ENCODE results near the gene DPYD. TPM values are rescaled to one million over a fixed set of nuclear protein-coding genes. Genes with fewer than 3 reads are reported as not detected.

Gene DPYD
- total RNA-seq, 1 experiment from 2014 or later, result 12.8 TPM

GRCh38 chr1:97608272-97608671 is 312.6 kb downstream of the DPYD start:
- Histone ChIP-seq H3K27ac (ENCODE audit: low read length) (no peak overlapping the region), H4K20me1 (ENCODE audit: low read length) (no peaks in the 10 kb centered on the region), H3K4me3 (ENCODE audit: low read length) (no peak overlapping the region), H3F3A (ENCODE audit: low read length, unreplicated experiment) (no peaks in the 10 kb centered on the region), H3K36me3 (ENCODE audit: low read depth, low read length) (no peaks in the 10 kb centered on the region), H3K4me2 (ENCODE audit: low read length) (no peak overlapping the region), H3K4me1 (ENCODE audit: insufficient read depth, low read length) (no peaks in the 10 kb centered on the region), H3K27me3 (ENCODE audit: low read length) (no peaks in the 10 kb centered on the region), H3K79me2 (ENCODE audit: low read length) (no peaks in the 10 kb centered on the region), H3K9me2 (replicated peaks; ENCODE audit: low read length) (no peaks in the 10 kb centered on the region), H3K9ac (ENCODE audit: low read length) (no peak overlapping the region), H2AFZ (ENCODE audit: low read length) (no peak overlapping the region), H3K9me3 (ENCODE audit: low read length) (no peaks in the 10 kb centered on the region)
- no peak for ATAC-seq
- BruUV-seq (replicated peaks), result no TSS peak
- POLR2A ChIA-PET (ENCODE audit: unreplicated experiment), result no interaction called here
- CTCF ChIA-PET, result no interaction called here
- TF ChIP-seq CTCF (conservative IDR thresholded peaks at IDR 0.05; ENCODE audit: low read depth, low read length) (no peak), EZH2phosphoT487 (IDR thresholded peaks at IDR 0.05; ENCODE audit: borderline replicate concordance, low read length) (no peak), EZH2 (IDR thresholded peaks at IDR 0.05; ENCODE audit: low read length, unreplicated experiment) (no peak)
- no peak for DNase-seq
- intact Hi-C loops (cut with micrococcal nuclease), result no loop called here

GRCh38 chr1:97603776-97604175 is 317.1 kb downstream of the DPYD start:
- DNase-seq, result no peak
- Histone ChIP-seq H3K4me2 (ENCODE audit: low read length) (no peak overlapping the region), H3K9me3 (ENCODE audit: low read length) (no peaks in the 10 kb centered on the region), H3K4me1 (ENCODE audit: insufficient read depth, low read length) (no peaks in the 10 kb centered on the region), H3F3A (ENCODE audit: low read length, unreplicated experiment) (no peaks in the 10 kb centered on the region), H3K9ac (ENCODE audit: low read length) (no peak overlapping the region), H3K79me2 (ENCODE audit: low read length) (no peaks in the 10 kb centered on the region), H3K4me3 (ENCODE audit: low read length) (no peak overlapping the region), H3K9me2 (replicated peaks; ENCODE audit: low read length) (no peaks in the 10 kb centered on the region), H3K27ac (ENCODE audit: low read length) (no peak overlapping the region), H4K20me1 (ENCODE audit: low read length) (no peaks in the 10 kb centered on the region), H3K27me3 (ENCODE audit: low read length) (no peaks in the 10 kb centered on the region), H3K36me3 (ENCODE audit: low read depth, low read length) (no peaks in the 10 kb centered on the region), H2AFZ (ENCODE audit: low read length) (no peak overlapping the region)
- BruUV-seq (replicated peaks), result no TSS peak
- ChIA-PET CTCF (no interaction called here), POLR2A (ENCODE audit: unreplicated experiment) (no interaction called here)
- intact Hi-C loops (cut with micrococcal nuclease), result no loop called here
- ATAC-seq, result no peak
- TF ChIP-seq CTCF (conservative IDR thresholded peaks at IDR 0.05; ENCODE audit: low read depth, low read length) (no peak), EZH2phosphoT487 (IDR thresholded peaks at IDR 0.05; ENCODE audit: borderline replicate concordance, low read length) (no peak), EZH2 (IDR thresholded peaks at IDR 0.05; ENCODE audit: low read length, unreplicated experiment) (no peak)

- H3K27me3 ChIP-seq (ENCODE audit: low read length), result no peaks in the 10 kb centered on the region
- H2AFZ ChIP-seq (ENCODE audit: low read length), result no peak overlapping the region
- no peaks in the 10 kb centered on the region for H3F3A ChIP-seq (ENCODE audit: low read length, unreplicated experiment)
- BruUV-seq (replicated peaks), result no TSS peak
- ChIA-PET CTCF (no interaction called here), POLR2A (ENCODE audit: unreplicated experiment) (no interaction called here)
- no peaks in the 10 kb centered on the region for H3K9me2 ChIP-seq (replicated peaks; ENCODE audit: low read length)
- no peak overlapping the region for H3K4me3 ChIP-seq (ENCODE audit: low read length)
- no peak overlapping the region for H3K4me2 ChIP-seq (ENCODE audit: low read length)
- no peaks in the 10 kb centered on the region for H3K4me1 ChIP-seq (ENCODE audit: insufficient read depth, low read length)
- intact Hi-C loops (cut with micrococcal nuclease), result no loop called here
- H3K27ac ChIP-seq (ENCODE audit: low read length), result no peak overlapping the region
- H3K36me3 ChIP-seq (ENCODE audit: low read depth, low read length), result no peaks in the 10 kb centered on the region
- DNase-seq (no peak), ATAC-seq (no peak)
- no peak overlapping the region for H3K9ac ChIP-seq (ENCODE audit: low read length)
- H3K79me2 ChIP-seq (ENCODE audit: low read length), result no peaks in the 10 kb centered on the region
- TF ChIP-seq EZH2phosphoT487 (IDR thresholded peaks at IDR 0.05; ENCODE audit: borderline replicate concordance, low read length) (no peak), CTCF (conservative IDR thresholded peaks at IDR 0.05; ENCODE audit: low read depth, low read length) (no peak), EZH2 (IDR thresholded peaks at IDR 0.05; ENCODE audit: low read length, unreplicated experiment) (no peak)
- no peaks in the 10 kb centered on the region for H3K9me3 ChIP-seq (ENCODE audit: low read length)
- H4K20me1 ChIP-seq (ENCODE audit: low read length), result no peaks in the 10 kb centered on the region
Measured at GRCh38 chr1:97603218-97603617, 317.6 kb downstream of the DPYD start.

Data from PC-3 (cell line).